ENCODE measurements around the gene HOXC5. TPM values are rescaled to one million over a fixed set of nuclear protein-coding genes. Genes with fewer than 3 reads are reported as not detected.

HOXC5 gene
- total RNA-seq, 2 experiments from 2014 or later, result not detected

- ChIA-PET POLR2A (interaction anchor here (2.5 to 2.8 kb wide), 2 partner anchors 8 to 28 kb away, joined by 8 to 32 read pairs; partner anchors contain the start of gene HOXC4), CTCF (ENCODE audit: unreplicated experiment) (interaction anchor here (0.5 kb wide), 1 partner anchor 33 kb away, joined by 7 read pairs; no protein-coding TSS in a partner anchor)
- Histone ChIP-seq H3K4me1 (ENCODE audit: insufficient read depth, low read length, poor library complexity, severe bottlenecking) (peaks cover 23% of the 10 kb centered on the region), H3K9me3 (ENCODE audit: low read length) (no peaks in the 10 kb centered on the region), H3K4me2 (ENCODE audit: low read length) (no peak overlapping the region), H3K4me3 (ENCODE audit: low read depth, low read length, poor library complexity, severe bottlenecking) (no peak overlapping the region), H3K36me3 (ENCODE audit: insufficient read depth, low read length) (no peaks in the 10 kb centered on the region), H3K9me2 (ENCODE audit: insufficient read depth, low read length) (no peaks in the 10 kb centered on the region), H4K20me1 (ENCODE audit: insufficient read depth, low read length) (no peaks in the 10 kb centered on the region), H3K27ac (ENCODE audit: low read depth, low read length, poor library complexity, severe bottlenecking) (no peak overlapping the region), H2AFZ (ENCODE audit: low read length) (no peak overlapping the region), H3K79me2 (ENCODE audit: insufficient read depth, low read depth, low read length) (no peaks in the 10 kb centered on the region)
- TF ChIP-seq EZH2phosphoT487 (IDR thresholded peaks at IDR 0.05; ENCODE audit: borderline replicate concordance, low read depth, low read length) (no peak), CTCF (conservative IDR thresholded peaks at IDR 0.05; ENCODE audit: low read length) (no peak)
- intact Hi-C loops (cut with micrococcal nuclease; ENCODE audit: unreplicated experiment), result no loop called here
- DNase-seq (ENCODE audit: low spot score), result no peak
- BruUV-seq (replicated peaks), result no TSS peak
These were observed 12.6 kb downstream of the HOXC5 start for GRCh38 chr12:54045401-54045800.

GRCh38 chr12:54045868-54046521 lies 13.1 kb downstream of the HOXC5 start:
- H3K27ac ChIP-seq (ENCODE audit: low read depth, low read length, poor library complexity, severe bottlenecking), result no peak overlapping the region
- DNase-seq (ENCODE audit: low spot score), result no peak
- H3K4me1 ChIP-seq (ENCODE audit: insufficient read depth, low read length, poor library complexity, severe bottlenecking), result peaks cover 24% of the 10 kb centered on the region
- TF ChIP-seq CTCF (conservative IDR thresholded peaks at IDR 0.05; ENCODE audit: low read length) (no peak), EZH2phosphoT487 (IDR thresholded peaks at IDR 0.05; ENCODE audit: borderline replicate concordance, low read depth, low read length) (no peak)
- CTCF ChIA-PET (ENCODE audit: unreplicated experiment), result no interaction called here
- H3K4me2 ChIP-seq (ENCODE audit: low read length), result no peak overlapping the region
- no peaks in the 10 kb centered on the region for H3K9me2 ChIP-seq (ENCODE audit: insufficient read depth, low read length)
- POLR2A ChIA-PET, result no interaction called here
- H3K4me3 ChIP-seq (ENCODE audit: low read depth, low read length, poor library complexity, severe bottlenecking), result no peak overlapping the region
- no peaks in the 10 kb centered on the region for H3K9me3 ChIP-seq (ENCODE audit: low read length)
- H3K36me3 ChIP-seq (ENCODE audit: insufficient read depth, low read length), result no peaks in the 10 kb centered on the region
- H2AFZ ChIP-seq (ENCODE audit: low read length), result no peak overlapping the region
- H3K79me2 ChIP-seq (ENCODE audit: insufficient read depth, low read depth, low read length), result no peaks in the 10 kb centered on the region
- intact Hi-C loops (cut with micrococcal nuclease; ENCODE audit: unreplicated experiment), result no loop called here
- H4K20me1 ChIP-seq (ENCODE audit: insufficient read depth, low read length), result no peaks in the 10 kb centered on the region
- no TSS peak for BruUV-seq (replicated peaks)

GRCh38 chr12:54046809-54047159 lies 13.9 kb downstream of the HOXC5 start:
- DNase-seq (ENCODE audit: low spot score), result no peak
- POLR2A ChIA-PET, result no interaction called here
- TF ChIP-seq CTCF (conservative IDR thresholded peaks at IDR 0.05; ENCODE audit: low read length) (no peak), EZH2phosphoT487 (IDR thresholded peaks at IDR 0.05; ENCODE audit: borderline replicate concordance, low read depth, low read length) (no peak)
- no peaks in the 10 kb centered on the region for H3K36me3 ChIP-seq (ENCODE audit: insufficient read depth, low read length)
- no peak overlapping the region for H2AFZ ChIP-seq (ENCODE audit: low read length)
- H3K79me2 ChIP-seq (ENCODE audit: insufficient read depth, low read depth, low read length), result no peaks in the 10 kb centered on the region
- H3K9me3 ChIP-seq (ENCODE audit: low read length), result no peaks in the 10 kb centered on the region
- intact Hi-C loops (cut with micrococcal nuclease; ENCODE audit: unreplicated experiment), result no loop called here
- no peaks in the 10 kb centered on the region for H4K20me1 ChIP-seq (ENCODE audit: insufficient read depth, low read length)
- peaks cover 32% of the 10 kb centered on the region for H3K4me1 ChIP-seq (ENCODE audit: insufficient read depth, low read length, poor library complexity, severe bottlenecking)
- H3K9me2 ChIP-seq (ENCODE audit: insufficient read depth, low read length), result no peaks in the 10 kb centered on the region
- H3K4me2 ChIP-seq (ENCODE audit: low read length), result no peak overlapping the region
- no TSS peak for BruUV-seq (replicated peaks)
- H3K27ac ChIP-seq (ENCODE audit: low read depth, low read length, poor library complexity, severe bottlenecking), result no peak overlapping the region
- CTCF ChIA-PET (ENCODE audit: unreplicated experiment), result no interaction called here
- no peak overlapping the region for H3K4me3 ChIP-seq (ENCODE audit: low read depth, low read length, poor library complexity, severe bottlenecking)

Data from OCI-LY7 (cell line).